Breast epithelium (tissue), 4 donors: ENCODE results near the gene SYNPO. TPM values are rescaled to one million over a fixed set of nuclear protein-coding genes. Genes with fewer than 3 reads are reported as not detected.

Experiments used
- DNase-seq, 2 donors: peaks; one replicate each; pipeline ENCODE4 v3.0.0-alpha.2; 2019; ENCODE audit warnings: low spot score in 2 of 2
- H3K27ac ChIP-seq, 2 donors: fragments of 200-600 bp; sonication (generic) in 1 of 2; one replicate each; pipeline ENCODE4 v1.5.1; 2016 to 2019; ENCODE audit warnings: mild to moderate bottlenecking in 1 of 2
- H3K27me3 ChIP-seq, 2 donors: fragments of 200-600 bp; sonication (generic) in 1 of 2; one replicate each; pipeline versions ENCODE4 v1.5.1 to v1.6.0; 2017 to 2019; ENCODE audit warnings: control low read depth in 1 of 2, mild to moderate bottlenecking in 1 of 2
- H3K36me3 ChIP-seq: fragments of 200-600 bp; one replicate; pipeline ENCODE4 v1.5.1; 2019
- H3K4me1 ChIP-seq, 2 donors: fragments of 200-600 bp; sonication (generic); one replicate each; pipeline ENCODE4 v1.5.1; 2016 to 2019; ENCODE audit warnings: control low read depth in 1 of 2
- H3K4me3 ChIP-seq, 3 donors: fragments of 200-600 bp; sonication (generic); 1 replicate in 2 of 3; 2 replicates in 1 of 3; pipeline ENCODE4 v1.5.1; 2016 to 2019; ENCODE audit warnings: mild to moderate bottlenecking in 3 of 3, moderate library complexity in 2 of 3
- H3K9me3 ChIP-seq, 2 donors: fragments of 200-600 bp; sonication (generic) in 1 of 2; one replicate each; pipeline ENCODE4 v1.5.1; 2016 to 2019; ENCODE audit warnings: control low read depth in 1 of 2
- CTCF ChIP-seq, 3 donors: fragments of 450-650 bp; IDR thresholded peaks; one replicate each; pipeline ENCODE4 v1.5.1; 2016 to 2017; ENCODE audit warnings: antibody characterized with exemption in 3 of 3, mild to moderate bottlenecking in 3 of 3, moderate library complexity in 3 of 3
- POLR2A ChIP-seq: fragments of 450-650 bp; IDR thresholded peaks from one replicate; pipeline ENCODE4 v1.6.1; 2016; ENCODE audit warnings: antibody characterized with exemption, mild to moderate bottlenecking, moderate library complexity
- POLR2AphosphoS5 ChIP-seq, 3 donors: sonication (generic); formaldehyde crosslinking; IDR thresholded peaks; one replicate each; pipeline ENCODE4 v1.6.1; 2017; ENCODE audit warnings: antibody characterized with exemption in 3 of 3
- intact Hi-C: fragments of 100-400 bp; cut with DNase I; formaldehyde crosslinking; loops from one replicate; pipeline ENCODE4 v1.15.1; 2023; ENCODE audit warnings: low total_unique reads
- total RNA-seq, 3 donors: library from RNA; depleted of rRNA; stranded (reverse); fragments of >200 nt; gene quantifications; one replicate each; pipeline ENCODE4 v1.1.0, GENCODE V29; 2016

The SYNPO gene
- total RNA-seq, 3 donors from 2014 or later: 6.3 to 22.4 (median 15.4) TPM

DNA sequence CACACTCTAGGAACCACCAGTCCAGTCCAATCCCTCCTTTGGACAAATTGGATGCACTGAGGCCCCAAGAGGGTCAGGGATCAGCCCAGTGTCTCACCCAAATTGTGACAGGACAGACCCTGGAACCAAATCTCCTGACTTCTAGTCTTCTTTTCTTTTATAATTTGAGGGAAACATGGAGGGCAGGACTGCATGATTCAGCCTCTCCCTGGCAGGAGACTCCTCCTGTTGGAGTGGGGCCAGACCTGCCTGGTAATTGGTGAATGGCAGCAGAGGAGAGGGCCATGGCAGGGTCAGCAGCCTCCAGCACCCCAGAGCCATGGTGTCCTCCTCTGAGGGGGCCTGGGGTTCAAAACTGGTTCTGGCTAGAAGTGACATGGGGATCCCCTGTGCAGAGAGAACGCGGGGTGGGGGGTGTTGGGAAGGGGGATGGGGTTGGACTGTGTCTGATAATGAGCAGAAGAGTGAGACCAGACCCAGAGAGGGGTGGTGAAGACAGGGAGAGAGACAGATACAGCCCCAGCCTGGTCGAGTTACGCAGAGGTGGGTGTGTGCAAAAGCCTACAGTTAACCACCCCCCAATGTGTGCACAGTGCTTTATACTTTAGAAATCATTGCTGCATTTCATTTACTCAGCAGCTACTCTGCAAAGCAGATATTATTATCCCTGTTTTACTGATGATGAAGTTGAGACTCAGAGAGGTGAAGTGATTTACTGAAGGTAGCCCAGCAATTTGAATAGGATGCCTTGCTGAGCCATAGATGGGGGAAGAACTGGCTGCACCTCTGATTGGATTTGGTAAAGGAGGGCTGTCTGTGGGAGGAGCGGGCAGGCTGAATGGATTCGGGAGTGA is 3.8 kb upstream of the SYNPO start:
- no peaks in the 10 kb centered on the region for H3K27me3 ChIP-seq
- no peak overlapping the region for H3K4me3 ChIP-seq
- peak overlapping the region; percentile 81 to 97 for H3K27ac ChIP-seq
- H3K36me3 ChIP-seq: no peaks in the 10 kb centered on the region
- TF ChIP-seq CTCF (IDR thresholded peaks at IDR 0.05) (no peak), POLR2AphosphoS5 (IDR thresholded peaks at IDR 0.05) (no peak), POLR2A (no peak)
- H3K9me3 ChIP-seq: no peaks in the 10 kb centered on the region
- DNase-seq: peak in 1 of 2 donors; percentile 86
- intact Hi-C loops: loop anchor here (5.0 kb wide), 1 partner anchor 559 kb away; no protein-coding TSS in a partner anchor
- H3K4me1 ChIP-seq: peaks cover 12 to 18% of the 10 kb centered on the region in 2 donors

DNA sequence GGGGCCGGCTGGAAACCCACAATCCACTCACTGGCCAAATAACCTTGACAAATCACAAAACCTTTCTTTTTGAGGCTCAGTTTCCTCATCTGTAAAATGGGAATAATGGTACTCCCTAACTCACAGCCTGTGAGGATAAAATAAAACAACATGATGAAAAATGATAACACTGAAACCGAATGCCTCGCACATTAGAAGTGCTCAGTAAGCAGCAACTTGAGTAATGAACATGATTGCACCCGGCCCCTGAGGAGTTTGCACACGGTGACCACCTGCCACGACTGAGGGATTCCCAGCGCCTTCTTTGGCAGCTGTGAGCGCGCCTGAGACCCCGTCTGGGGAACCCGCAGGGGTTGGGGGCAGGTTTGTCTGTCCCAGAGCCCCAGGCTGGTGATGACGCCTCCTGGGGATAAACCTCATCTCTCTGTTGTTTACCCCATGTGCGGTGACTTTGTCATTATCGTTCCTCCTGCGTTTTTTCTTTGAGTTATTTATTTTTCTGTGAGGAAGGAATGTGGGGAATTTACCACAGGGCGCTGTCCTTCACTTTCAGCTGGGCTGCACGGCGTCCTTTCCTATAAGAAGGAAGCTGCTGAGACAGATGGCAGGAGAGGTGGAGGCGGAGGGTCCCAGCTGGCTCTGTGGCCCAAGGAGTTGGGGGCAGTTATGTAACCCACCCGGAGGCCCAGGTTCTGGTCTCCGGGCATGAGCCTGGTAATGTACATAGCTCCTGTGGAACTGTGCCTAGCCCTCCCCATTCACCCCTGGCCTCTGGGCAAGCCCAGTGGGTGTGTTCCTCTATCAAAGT is 3.0 kb upstream of the SYNPO start:
- no peaks in the 10 kb centered on the region for H3K36me3 ChIP-seq
- no peak overlapping the region for H3K4me3 ChIP-seq
- peaks cover 15 to 26% of the 10 kb centered on the region in 2 donors for H3K4me1 ChIP-seq
- no peaks in the 10 kb centered on the region for H3K27me3 ChIP-seq
- peak overlapping the region; percentile 81 to 97 for H3K27ac ChIP-seq
- no peaks in the 10 kb centered on the region for H3K9me3 ChIP-seq
- TF ChIP-seq POLR2AphosphoS5 (IDR thresholded peaks at IDR 0.05): no peak
- intact Hi-C loops: loop anchor here (5.0 kb wide), 1 partner anchor 560 kb away; no protein-coding TSS in a partner anchor
- no peak for DNase-seq

GRCh38 chr5:150638053-150638444 is 2.4 kb upstream of the SYNPO start:
- Histone ChIP-seq H3K27ac (peak overlapping the region; percentile 81 to 97), H3K9me3 (no peaks in the 10 kb centered on the region), H3K36me3 (no peaks in the 10 kb centered on the region), H3K4me1 (peaks cover 18 to 32% of the 10 kb centered on the region in 2 donors), H3K4me3 (no peak overlapping the region), H3K27me3 (no peaks in the 10 kb centered on the region)
- DNase-seq: no peak
- TF ChIP-seq POLR2AphosphoS5 (IDR thresholded peaks at IDR 0.05) (no peak), POLR2A (no peak), CTCF (IDR thresholded peaks at IDR 0.05) (no peak)
- intact Hi-C loops: loop anchor here (5.0 kb wide), 1 partner anchor 561 kb away; no protein-coding TSS in a partner anchor

DNA sequence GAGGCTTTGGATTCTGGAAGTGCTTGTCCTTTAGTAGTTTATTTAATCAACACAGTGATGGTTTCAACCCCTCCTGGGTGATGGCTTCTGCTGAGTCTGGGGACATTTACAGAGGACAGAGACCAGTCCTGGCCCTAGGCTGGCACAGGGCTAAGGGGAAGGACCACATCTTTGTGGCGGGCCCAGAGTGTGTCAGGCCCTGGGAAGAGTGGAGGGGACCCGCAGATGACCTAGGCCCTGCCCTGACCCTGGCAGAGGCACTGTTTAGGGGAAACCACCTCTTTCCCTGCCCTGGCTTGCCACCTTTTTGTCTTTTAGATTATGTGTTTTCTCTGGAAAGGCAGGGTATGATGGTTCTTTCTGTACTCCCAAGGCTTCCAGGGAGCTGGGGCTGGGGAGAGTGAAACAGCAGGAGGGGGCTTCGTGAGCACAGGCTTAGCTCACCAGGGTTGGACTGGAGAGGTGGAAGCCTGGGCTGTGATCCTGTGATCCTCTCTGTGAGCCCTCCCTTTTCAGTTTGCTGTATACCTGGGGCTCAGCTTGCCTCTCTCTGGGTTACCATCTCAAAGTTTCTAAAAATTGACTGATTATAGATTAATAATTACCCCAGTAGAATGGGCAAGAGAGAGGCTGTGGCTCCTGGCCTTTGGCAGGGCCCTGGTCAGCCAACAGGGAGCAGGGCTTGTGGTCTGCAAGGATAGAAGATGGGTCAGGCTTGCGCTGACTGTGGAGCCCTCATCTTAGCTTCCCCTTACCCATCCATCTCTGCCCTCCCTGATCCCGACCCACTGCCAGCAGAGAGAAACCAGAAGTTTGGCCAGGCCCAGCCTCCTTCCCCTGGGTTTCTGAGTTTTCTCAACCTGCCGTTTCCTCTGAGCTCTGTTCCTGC is 1.7 kb upstream of the SYNPO start:
- DNase-seq: no peak
- H3K4me3 ChIP-seq: no peak overlapping the region
- no peaks in the 10 kb centered on the region for H3K9me3 ChIP-seq
- intact Hi-C loops: loop anchor here (5.0 kb wide), 1 partner anchor 561 kb away; no protein-coding TSS in a partner anchor
- no peaks in the 10 kb centered on the region for H3K36me3 ChIP-seq
- peaks cover 21 to 34% of the 10 kb centered on the region in 2 donors for H3K4me1 ChIP-seq
- no peak for TF ChIP-seq POLR2A
- no peak for TF ChIP-seq POLR2AphosphoS5 (IDR thresholded peaks at IDR 0.05)
- no peak for TF ChIP-seq CTCF (IDR thresholded peaks at IDR 0.05)
- no peaks in the 10 kb centered on the region for H3K27me3 ChIP-seq
- H3K27ac ChIP-seq: peak overlapping the region; percentile 81 to 97

- H3K9me3 ChIP-seq: no peaks in the 10 kb centered on the region
- H3K4me1 ChIP-seq: peaks cover 21 to 34% of the 10 kb centered on the region in 2 donors
- DNase-seq: no peak
- H3K27ac ChIP-seq: peak overlapping the region; percentile 81 to 97
- H3K36me3 ChIP-seq: no peaks in the 10 kb centered on the region
- H3K4me3 ChIP-seq: no peak overlapping the region
- intact Hi-C loops: loop anchor here (5.0 kb wide), 1 partner anchor 562 kb away; no protein-coding TSS in a partner anchor
- H3K27me3 ChIP-seq: no peaks in the 10 kb centered on the region
- TF ChIP-seq POLR2AphosphoS5 (IDR thresholded peaks at IDR 0.05) (no peak), POLR2A (no peak), CTCF (IDR thresholded peaks at IDR 0.05) (no peak)
Observed at GRCh38 chr5:150639377-150639692, 1.1 kb upstream of the SYNPO start.
